Thoracic aorta (tissue), 2 donors: ENCODE results near the gene DYRK1A. TPM values are rescaled to one million over a fixed set of nuclear protein-coding genes. Genes with fewer than 3 reads are reported as not detected.

Experiments used
- ATAC-seq: fragments of 150-250 bp; one replicate; pipeline ENCODE4 v1.8.0; 2017; ENCODE audit warnings: low read depth; ENCODE audit not compliant: insufficient number of reproducible peaks, low FRiP score
- DNase-seq: peaks from one replicate; pipeline ENCODE4 v3.0.0-alpha.2; 2020; ENCODE audit warnings: low spot score
- H3K27ac ChIP-seq, 2 donors: fragments of 200-600 bp; sonication (generic); 1 replicate in 1 of 2; 2 replicates in 1 of 2; pipeline ENCODE4 v1.5.1; 2016; ENCODE audit warnings: mild to moderate bottlenecking in 2 of 2, moderate library complexity in 2 of 2
- H3K27me3 ChIP-seq: fragments of 200-600 bp; sonication (generic); replicated peaks from 2 replicates; pipeline ENCODE4 v1.6.0; 2016; ENCODE audit warnings: mild to moderate bottlenecking; ENCODE audit not compliant: insufficient read depth
- H3K36me3 ChIP-seq: fragments of 200-600 bp; sonication (generic); one replicate; pipeline ENCODE4 v1.5.1; 2016
- H3K4me1 ChIP-seq, 2 donors: fragments of 200-600 bp; sonication (generic); 1 replicate in 1 of 2; 2 replicates in 1 of 2; pipeline versions ENCODE4 v1.5.1 to v1.6.0; 2016; ENCODE audit warnings: low read depth in 2 of 2, mild to moderate bottlenecking in 1 of 2; ENCODE audit not compliant: control insufficient read depth in 1 of 2
- H3K4me3 ChIP-seq: fragments of 200-600 bp; sonication (generic); 2 replicates; pipeline ENCODE4 v1.5.1; 2016; ENCODE audit warnings: mild to moderate bottlenecking
- H3K9me3 ChIP-seq: fragments of 200-600 bp; sonication (generic); 2 replicates; pipeline ENCODE4 v1.5.1; 2016
- total RNA-seq, 2 donors: library from RNA; depleted of rRNA; stranded (reverse); fragments of >200 nt; gene quantifications; one replicate each; pipeline versions ENCODE4 v1.1.0 to v1.2.3, GENCODE V29; 2016
- TF ChIP-seq, protein P1 (sequence below): fragments of 200-600 bp; sonication (generic); IDR thresholded peaks from one replicate; pipeline ENCODE4 v1.5.1; 2019; ENCODE audit warnings: antibody characterized with exemption

DYRK1A gene
- total RNA-seq, 2 donors from 2014 or later: 77.2 to 93.8 TPM

DNA sequence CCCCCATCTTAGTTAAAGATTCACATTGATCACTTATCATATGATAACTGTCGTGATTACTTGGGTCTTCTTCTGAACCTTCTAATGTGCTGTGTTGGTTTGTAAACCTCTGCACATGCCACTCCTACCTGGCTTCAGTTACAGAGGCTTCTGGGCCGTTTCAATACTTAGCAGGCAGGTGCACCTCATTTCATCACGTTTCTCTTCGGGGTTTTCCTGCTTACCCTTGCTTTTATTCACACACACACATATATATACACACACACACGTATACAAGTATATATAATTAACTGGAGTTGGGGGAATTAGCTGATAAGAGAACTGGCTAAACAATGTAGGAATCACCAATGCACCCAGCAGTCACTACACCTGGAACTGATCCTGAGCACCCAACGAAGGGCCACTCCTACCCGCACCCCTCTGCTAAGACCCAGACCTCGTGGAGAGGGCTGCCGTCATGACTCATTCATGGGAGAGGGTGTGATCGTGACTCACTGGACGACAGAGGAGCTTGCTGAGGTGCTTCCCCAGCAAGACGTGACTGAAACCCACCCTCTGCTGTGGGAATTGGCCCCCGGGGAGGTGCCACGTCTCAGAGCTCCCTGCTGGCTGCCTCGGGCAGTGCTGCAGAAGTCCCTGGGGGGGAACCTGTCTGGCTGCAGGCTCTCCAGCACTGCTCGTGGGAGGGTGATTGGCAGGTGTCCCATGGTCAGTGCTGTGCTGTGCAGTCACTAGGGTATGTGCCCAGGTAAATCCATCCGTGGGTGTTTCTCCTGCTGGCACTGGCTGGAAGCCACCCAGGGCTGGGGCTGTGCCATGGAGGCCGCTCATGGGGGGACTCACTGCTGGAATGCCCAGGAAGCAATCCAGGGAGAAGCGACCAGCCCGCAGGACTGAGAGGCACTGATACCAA is 166.6 kb downstream of the DYRK1A start:
- DNase-seq: no peak
- peaks cover 11 to 19% of the 10 kb centered on the region in 2 donors for H3K4me1 ChIP-seq
- H3K36me3 ChIP-seq: no peaks in the 10 kb centered on the region
- no peak overlapping the region for H3K4me3 ChIP-seq
- no peak for ATAC-seq
- TF ChIP-seq, protein P1, sequence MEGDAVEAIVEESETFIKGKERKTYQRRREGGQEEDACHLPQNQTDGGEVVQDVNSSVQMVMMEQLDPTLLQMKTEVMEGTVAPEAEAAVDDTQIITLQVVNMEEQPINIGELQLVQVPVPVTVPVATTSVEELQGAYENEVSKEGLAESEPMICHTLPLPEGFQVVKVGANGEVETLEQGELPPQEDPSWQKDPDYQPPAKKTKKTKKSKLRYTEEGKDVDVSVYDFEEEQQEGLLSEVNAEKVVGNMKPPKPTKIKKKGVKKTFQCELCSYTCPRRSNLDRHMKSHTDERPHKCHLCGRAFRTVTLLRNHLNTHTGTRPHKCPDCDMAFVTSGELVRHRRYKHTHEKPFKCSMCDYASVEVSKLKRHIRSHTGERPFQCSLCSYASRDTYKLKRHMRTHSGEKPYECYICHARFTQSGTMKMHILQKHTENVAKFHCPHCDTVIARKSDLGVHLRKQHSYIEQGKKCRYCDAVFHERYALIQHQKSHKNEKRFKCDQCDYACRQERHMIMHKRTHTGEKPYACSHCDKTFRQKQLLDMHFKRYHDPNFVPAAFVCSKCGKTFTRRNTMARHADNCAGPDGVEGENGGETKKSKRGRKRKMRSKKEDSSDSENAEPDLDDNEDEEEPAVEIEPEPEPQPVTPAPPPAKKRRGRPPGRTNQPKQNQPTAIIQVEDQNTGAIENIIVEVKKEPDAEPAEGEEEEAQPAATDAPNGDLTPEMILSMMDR: no peak
- H3K27ac ChIP-seq: no peak overlapping the region
- peaks cover 2% of the 10 kb centered on the region for H3K9me3 ChIP-seq
- no peaks in the 10 kb centered on the region for H3K27me3 ChIP-seq

DNA sequence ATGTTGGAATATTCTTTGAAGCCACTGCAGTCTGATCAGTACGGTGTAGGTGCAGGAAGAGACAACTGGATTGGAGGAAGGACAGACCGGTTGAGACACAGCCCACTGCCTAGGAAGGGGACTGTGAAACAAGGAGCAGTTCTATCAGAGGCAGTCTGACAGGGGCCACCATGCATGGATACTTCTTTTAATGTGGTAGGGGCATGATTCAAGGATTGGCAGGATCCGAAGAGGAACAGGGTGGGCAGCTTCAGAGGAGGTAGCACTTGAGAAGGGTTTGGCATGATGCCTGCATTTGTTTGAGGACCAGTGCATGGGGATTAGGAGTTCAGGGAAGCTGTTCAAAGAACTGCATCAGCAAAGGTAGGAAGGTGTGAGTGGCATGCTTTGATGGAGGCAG is 167.9 kb downstream of the DYRK1A start:
- Histone ChIP-seq H3K4me3 (no peak overlapping the region), H3K9me3 (peaks cover 2% of the 10 kb centered on the region), H3K36me3 (no peaks in the 10 kb centered on the region), H3K27me3 (no peaks in the 10 kb centered on the region), H3K4me1 (peaks cover 11 to 19% of the 10 kb centered on the region in 2 donors), H3K27ac (no peak overlapping the region)
- DNase-seq: no peak
- TF ChIP-seq, protein P1: no peak
- no peak for ATAC-seq

DNA sequence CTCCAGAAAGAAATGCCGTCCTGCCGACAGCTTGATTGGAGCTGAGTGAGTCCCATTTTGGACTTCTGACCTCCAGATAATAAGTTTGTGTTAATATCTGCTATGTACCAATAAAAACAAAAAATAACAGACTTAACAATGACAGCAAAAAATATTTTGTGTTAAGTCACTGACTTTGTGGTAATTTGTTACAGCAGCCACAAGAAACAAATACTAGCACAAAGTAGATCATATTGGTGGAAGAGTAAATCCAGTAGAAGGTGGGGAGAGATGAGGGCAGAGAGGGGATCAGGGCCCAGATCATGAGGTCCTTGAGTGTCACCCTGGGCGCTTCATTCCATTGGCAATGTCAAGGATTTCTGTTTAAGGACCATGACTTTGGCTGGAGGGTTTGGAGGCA is 168.6 kb downstream of the DYRK1A start:
- DNase-seq: no peak
- H3K36me3 ChIP-seq: no peaks in the 10 kb centered on the region
- no peak for ATAC-seq
- TF ChIP-seq, protein P1: no peak
- peaks cover 11 to 19% of the 10 kb centered on the region in 2 donors for H3K4me1 ChIP-seq
- H3K27me3 ChIP-seq: no peaks in the 10 kb centered on the region
- H3K4me3 ChIP-seq: no peak overlapping the region
- H3K27ac ChIP-seq: no peak overlapping the region
- H3K9me3 ChIP-seq: peaks cover 2% of the 10 kb centered on the region

DNA sequence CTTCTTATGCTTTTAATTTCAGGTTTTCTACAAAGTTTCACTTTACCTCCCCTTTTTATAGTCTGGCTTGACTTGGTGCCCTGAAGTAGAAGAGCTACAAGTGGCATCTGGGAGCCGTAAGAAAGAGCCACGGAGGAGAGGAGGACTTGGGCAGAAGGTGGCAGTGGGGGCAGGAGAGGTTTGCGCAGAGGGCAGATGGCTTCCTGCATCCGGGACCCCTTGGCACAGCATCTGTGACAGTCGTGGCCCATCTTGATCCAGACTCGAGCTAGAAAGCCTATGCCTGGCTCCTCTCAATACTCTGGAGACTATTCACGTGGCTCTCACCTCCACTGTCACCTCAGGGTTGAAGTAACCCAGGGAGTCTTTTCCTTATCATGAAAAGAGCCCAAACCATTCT is 169.1 kb downstream of the DYRK1A start:
- H3K9me3 ChIP-seq: peaks cover 2% of the 10 kb centered on the region
- peaks cover 11 to 18% of the 10 kb centered on the region in 2 donors for H3K4me1 ChIP-seq
- ATAC-seq: no peak
- no peak overlapping the region for H3K4me3 ChIP-seq
- H3K27me3 ChIP-seq: no peaks in the 10 kb centered on the region
- DNase-seq: no peak
- no peaks in the 10 kb centered on the region for H3K36me3 ChIP-seq
- no peak overlapping the region for H3K27ac ChIP-seq
- TF ChIP-seq, protein P1: no peak

DNA sequence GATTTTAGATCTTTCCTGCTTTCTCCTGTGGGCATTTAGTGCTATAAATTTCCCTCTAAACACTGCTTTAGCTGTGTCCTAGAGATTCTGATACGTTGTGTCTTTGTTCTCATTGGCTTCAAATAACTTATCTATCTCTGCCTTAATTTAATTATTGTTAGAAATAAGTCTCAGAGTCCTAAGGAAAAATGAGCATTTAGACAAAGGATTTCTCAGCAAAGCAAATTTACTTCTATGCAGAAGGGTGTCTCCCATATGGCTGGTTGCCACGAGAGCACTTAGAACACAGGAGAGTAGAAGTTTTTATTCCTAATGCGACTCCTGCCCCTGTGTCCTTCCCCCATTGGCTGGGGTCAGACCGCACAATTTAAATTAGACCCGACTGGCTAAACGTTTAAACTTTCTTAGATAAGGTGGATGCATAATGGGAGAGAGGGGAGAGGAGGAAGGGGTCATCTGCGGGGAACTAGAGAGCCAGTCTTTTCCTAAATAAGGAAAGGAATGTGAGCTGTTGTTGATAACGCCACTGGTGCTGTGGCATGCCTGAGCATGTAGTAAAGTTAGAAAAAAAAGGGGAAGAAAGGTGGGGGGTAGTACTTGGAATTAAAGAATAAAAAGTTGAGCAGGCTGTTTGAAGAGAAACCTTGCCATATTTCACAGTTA is 170.2 kb downstream of the DYRK1A start:
- DNase-seq (no peak), ATAC-seq (no peak)
- Histone ChIP-seq H3K36me3 (no peaks in the 10 kb centered on the region), H3K4me3 (no peak overlapping the region), H3K4me1 (peaks cover under 1 to 7% of the 10 kb centered on the region in 2 donors), H3K9me3 (peaks cover 2% of the 10 kb centered on the region), H3K27ac (no peak overlapping the region), H3K27me3 (no peaks in the 10 kb centered on the region)
- TF ChIP-seq, protein P1: no peak
